Activated CD8-positive, alpha-beta memory T cell treated with anti-CD3 and anti-CD28 coated beads, Interleukin-2, amount 10 ng/mL, durations not matched to agents 7 days and 5 days (primary cell): ENCODE measurements around the gene CFB. TPM values are rescaled to one million over a fixed set of nuclear protein-coding genes. Genes with fewer than 3 reads are reported as not detected.
"Not testable (repeated sequence)": the region's sequence is repeated elsewhere in the genome, so short reads cannot be mapped to it uniquely, and the experiment has no call there.

Experiments
- ATAC-seq: fragments of 150-1000 bp; cut with Tn5 transposase; one replicate; pipeline ENCODE4 v1.10.0; 2021; ENCODE audit warnings: moderate library complexity
- CTCF ChIA-PET: fragments of 350-600 bp; sonication (Branson Sonifier 250); formaldehyde crosslinking; loops from one replicate; lab custom pipeline; 2021; ENCODE audit warnings: antibody characterized with exemption; lab: Charles Lee
- DNase-seq: peaks from one replicate; pipeline ENCODE4 v3.0.0-alpha.2; 2020
- H3K27ac Mint-ChIP-seq: one replicate; pipeline ENCODE4 v1.8.0; 2021; ENCODE audit warnings: mild to moderate bottlenecking, mixed read lengths
- H3K27me3 Mint-ChIP-seq: one replicate; pipeline ENCODE4 v1.8.0; 2021; ENCODE audit warnings: mixed read lengths
- H3K36me3 Mint-ChIP-seq: one replicate; pipeline ENCODE4 v1.8.0; 2021; ENCODE audit warnings: mild to moderate bottlenecking, mixed read lengths
- H3K4me1 Mint-ChIP-seq: one replicate; pipeline ENCODE4 v1.8.0; 2021; ENCODE audit warnings: mixed read lengths
- H3K4me3 Mint-ChIP-seq: one replicate; pipeline ENCODE4 v1.8.0; 2021; ENCODE audit warnings: mild to moderate bottlenecking, moderate library complexity, mixed read lengths
- H3K9me3 Mint-ChIP-seq: one replicate; pipeline ENCODE4 v1.8.0; 2022; ENCODE audit warnings: low read depth, mixed read lengths
- total RNA-seq, 2 experiments: library from RNA; stranded (reverse); gene quantifications; one replicate each; pipeline ENCODE4 v1.2.3, GENCODE V29; 2021

CFB gene
- total RNA-seq, 2 experiments from 2014 or later, result 0.12 TPM; not detected in 1

DNA sequence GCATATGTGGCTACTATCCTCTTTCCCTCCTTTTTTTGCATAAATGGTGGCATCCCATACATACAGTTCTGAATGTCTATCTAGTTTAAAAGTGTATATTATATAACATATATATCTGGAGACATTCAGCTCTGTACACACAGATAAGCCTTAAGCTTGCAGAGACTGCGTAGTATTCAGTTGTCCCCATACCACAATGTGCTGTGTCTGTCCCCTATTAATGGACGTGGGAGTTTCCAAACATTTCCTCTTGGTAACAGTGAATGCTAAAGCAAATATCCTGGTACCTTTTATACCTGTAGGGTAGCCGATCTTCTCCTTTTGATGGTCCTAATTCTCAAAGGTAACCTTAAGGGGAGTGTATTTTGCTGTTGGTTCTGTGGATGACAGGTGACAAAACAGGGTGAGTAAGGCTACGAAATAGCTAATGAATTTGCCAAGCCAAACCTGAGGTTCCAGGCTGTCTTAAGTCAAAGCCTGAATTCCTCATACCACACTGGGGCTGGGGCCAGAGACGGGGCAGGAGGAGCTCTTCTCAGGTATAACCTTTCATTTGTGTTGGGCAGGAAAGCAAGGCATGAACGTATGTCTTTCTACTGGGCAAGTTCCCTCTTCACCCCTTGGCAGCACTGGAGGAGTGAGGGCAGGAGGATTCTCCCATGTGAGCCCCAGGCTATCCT, 26.1 kb upstream of the CFB start:
- DNase-seq (no peak), ATAC-seq (no peak)
- Mint-ChIP-seq H3K4me1 (no peaks in the 10 kb centered on the region), H3K27me3 (no peaks in the 10 kb centered on the region), H3K36me3 (no peaks in the 10 kb centered on the region), H3K9me3 (no peaks in the 10 kb centered on the region), H3K4me3 (no peak overlapping the region), H3K27ac (no peak overlapping the region)
- CTCF ChIA-PET, result interaction anchor here (1.6 kb wide), 1 partner anchor 32 kb away, joined by 6 read pairs; no protein-coding TSS in a partner anchor

DNA sequence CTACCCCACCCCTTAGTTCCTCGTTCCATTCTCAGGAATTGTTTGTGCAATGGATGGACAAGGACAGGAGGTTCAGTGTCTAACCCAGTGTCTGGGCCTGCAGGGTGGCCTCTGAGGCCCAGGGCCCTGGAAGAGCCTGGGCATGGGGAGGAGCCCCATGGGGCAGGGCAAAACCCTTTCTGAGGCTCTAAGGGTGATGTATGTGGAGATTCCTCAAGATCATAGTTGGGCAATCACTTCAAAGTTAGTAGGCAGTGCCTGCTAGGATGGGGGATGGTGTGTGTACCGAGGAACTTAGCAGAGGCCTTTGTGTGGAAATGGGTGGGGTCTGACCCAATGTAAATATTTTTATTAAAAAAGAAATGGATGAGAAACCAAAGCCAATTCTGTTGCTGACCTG, 25.1 kb upstream of the CFB start:
- DNase-seq, result no peak
- CTCF ChIA-PET, result interaction anchor here (0.9 kb wide), 1 partner anchor 130 kb away, joined by 3 read pairs; no protein-coding TSS in a partner anchor

DNA sequence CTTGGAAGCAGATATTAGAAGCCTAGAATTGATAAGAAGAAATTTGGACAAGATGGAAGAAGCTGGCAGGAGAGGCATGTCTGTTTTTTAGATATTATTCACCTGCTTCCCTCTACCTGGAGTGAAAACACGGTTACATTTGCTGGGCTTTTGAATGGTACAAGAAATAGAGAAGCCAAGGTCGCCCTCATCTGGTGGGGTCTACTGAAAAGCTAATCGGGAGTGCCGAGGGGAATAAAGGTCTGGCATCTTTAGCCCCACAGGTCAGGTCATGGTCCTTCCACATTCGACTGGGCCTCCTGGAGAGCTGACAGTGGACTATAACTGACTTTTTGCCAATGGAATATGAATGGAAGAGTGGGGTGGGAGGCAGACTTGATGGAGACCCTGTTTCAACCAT, 23.0 kb upstream of the CFB start:
- Mint-ChIP-seq H3K36me3 (no peaks in the 10 kb centered on the region), H3K27ac (no peak overlapping the region), H3K27me3 (peaks cover 5% of the 10 kb centered on the region), H3K4me1 (no peaks in the 10 kb centered on the region), H3K9me3 (no peaks in the 10 kb centered on the region), H3K4me3 (no peak overlapping the region)
- DNase-seq (no peak), ATAC-seq (no peak)
- CTCF ChIA-PET, result interaction anchor here (0.6 to 1.8 kb wide), 9 partner anchors 14 to 270 kb away, joined by 3 to 4 read pairs (median 3); no protein-coding TSS in a partner anchor

More for the DNA sequence above, 25.1 kb upstream of the CFB start:
- Mint-ChIP-seq H3K9me3 (no peaks in the 10 kb centered on the region), H3K4me1 (no peaks in the 10 kb centered on the region), H3K27ac (no peak overlapping the region), H3K4me3 (no peak overlapping the region), H3K27me3 (no peaks in the 10 kb centered on the region), H3K36me3 (no peaks in the 10 kb centered on the region)
- ATAC-seq, result no peak

DNA sequence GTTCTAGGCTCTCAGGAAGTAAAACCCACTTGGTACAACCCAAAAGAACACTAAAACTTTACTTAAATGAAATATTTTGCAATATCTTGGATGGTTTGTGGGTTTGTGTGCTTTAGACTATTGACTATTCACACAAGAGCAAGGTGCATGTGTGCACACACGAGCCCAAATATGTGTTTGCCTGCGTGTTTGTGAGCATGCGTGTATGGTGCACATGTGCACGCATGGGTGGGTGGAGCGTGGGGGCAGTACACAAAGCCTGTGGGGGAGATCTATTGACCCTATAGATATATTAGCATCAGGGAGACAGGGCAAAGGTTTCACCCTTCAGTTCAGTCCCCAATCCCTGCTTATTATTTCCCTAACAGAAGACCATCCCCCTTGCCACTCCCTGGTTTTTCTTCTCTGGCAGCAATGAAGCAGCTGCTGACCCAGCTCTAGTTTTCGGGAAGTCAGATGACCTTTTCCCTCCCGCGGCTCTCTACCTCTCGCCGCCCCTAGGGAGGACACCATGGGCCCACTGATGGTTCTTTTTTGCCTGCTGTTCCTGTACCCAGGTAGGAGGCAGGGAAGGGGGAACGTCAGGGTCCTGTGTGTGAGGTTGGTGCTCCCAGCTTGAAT, 18.5 kb upstream of the CFB start, which contains the start of gene C2:
Gene C2, plus strand, starts transcription at position 476 of the 621 bp plus-strand sequence. Its CDS starts 36 bp downstream, at position 512.
- Mint-ChIP-seq H3K36me3 (no peaks in the 10 kb centered on the region), H3K9me3 (no peaks in the 10 kb centered on the region), H3K4me3 (no peak within 1 kb of the TSS), H3K4me1 (no peaks in the 10 kb centered on the region), H3K27me3 (peaks cover 5% of the 10 kb centered on the region), H3K27ac (no peak within 1 kb of the TSS)
- CTCF ChIA-PET, result no interaction called here
- ATAC-seq, result no peak
- DNase-seq, result no peak

DNA sequence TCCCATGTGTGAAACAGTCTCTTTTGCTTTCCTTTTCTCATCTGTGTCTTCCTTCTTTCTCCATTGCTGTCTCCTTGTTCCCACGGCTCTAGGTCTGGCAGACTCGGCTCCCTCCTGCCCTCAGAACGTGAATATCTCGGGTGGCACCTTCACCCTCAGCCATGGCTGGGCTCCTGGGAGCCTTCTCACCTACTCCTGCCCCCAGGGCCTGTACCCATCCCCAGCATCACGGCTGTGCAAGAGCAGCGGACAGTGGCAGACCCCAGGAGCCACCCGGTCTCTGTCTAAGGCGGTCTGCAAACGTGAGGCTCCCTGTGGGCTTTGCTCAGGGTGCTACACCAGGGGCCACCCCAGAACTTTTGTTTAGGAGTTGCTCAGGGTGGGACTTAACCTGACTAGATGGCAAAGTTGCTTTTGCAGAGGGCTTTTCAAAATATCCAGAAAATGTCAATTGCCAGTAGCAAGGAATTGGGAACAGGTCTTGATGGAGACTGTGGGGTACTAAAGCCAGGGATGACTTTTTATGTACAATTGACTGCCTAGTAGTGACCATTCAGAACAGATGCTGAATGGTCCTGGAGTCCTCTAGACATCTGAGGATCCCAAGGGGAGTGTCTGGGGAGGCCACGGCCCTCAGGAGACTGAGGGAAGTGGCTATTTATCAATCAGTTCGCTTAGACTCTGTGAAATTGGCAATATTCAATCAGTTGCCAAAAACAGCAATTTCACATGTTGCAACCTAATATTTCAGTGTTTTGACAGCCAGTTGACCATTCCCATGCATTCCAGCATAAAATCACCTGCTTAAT, 17.8 kb upstream of the CFB start:
- CTCF ChIA-PET, result no interaction called here
- H3K36me3 Mint-ChIP-seq, result no peaks in the 10 kb centered on the region
- H3K4me3 Mint-ChIP-seq, result no peak overlapping the region
- no peaks in the 10 kb centered on the region for H3K9me3 Mint-ChIP-seq
- peaks cover 5% of the 10 kb centered on the region for H3K27me3 Mint-ChIP-seq
- no peak overlapping the region for H3K27ac Mint-ChIP-seq
- ATAC-seq (no peak), DNase-seq (no peak)
- no peaks in the 10 kb centered on the region for H3K4me1 Mint-ChIP-seq

DNA sequence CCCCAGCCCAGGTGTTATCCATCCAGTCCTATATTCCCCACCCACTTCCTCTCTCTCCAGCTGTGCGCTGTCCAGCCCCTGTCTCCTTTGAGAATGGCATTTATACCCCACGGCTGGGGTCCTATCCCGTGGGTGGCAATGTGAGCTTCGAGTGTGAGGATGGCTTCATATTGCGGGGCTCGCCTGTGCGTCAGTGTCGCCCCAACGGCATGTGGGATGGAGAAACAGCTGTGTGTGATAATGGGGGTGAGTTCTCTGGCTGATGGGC, 17.3 kb upstream of the CFB start:
- Mint-ChIP-seq H3K9me3 (no peaks in the 10 kb centered on the region), H3K36me3 (no peaks in the 10 kb centered on the region), H3K4me3 (no peak overlapping the region), H3K27me3 (peaks cover 5% of the 10 kb centered on the region), H3K27ac (no peak overlapping the region), H3K4me1 (no peaks in the 10 kb centered on the region)
- DNase-seq, result no peak
- CTCF ChIA-PET, result no interaction called here
- no peak for ATAC-seq

DNA sequence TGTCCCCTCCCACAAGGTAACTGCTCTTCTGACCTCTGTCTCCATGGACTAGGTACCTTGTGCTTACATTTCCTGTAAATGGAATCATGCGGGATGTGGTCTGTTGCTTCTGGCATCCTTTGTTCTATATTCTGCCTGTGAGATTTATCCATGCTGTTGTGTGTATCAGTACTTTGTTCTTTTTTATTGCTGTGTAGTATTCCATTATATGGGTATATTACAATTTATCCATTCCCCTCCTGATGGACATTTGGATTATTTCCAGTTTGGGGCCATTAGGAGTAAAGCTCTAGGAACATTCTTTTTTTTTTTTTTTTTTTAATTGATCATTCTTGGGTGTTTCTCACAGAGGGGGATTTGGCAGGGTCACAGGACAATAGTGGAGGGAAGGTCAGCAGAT, 14.9 kb upstream of the CFB start:
- no peaks in the 10 kb centered on the region for H3K9me3 Mint-ChIP-seq
- no peaks in the 10 kb centered on the region for H3K4me1 Mint-ChIP-seq
- H3K4me3 Mint-ChIP-seq, result no peak overlapping the region
- H3K27me3 Mint-ChIP-seq, result peaks cover 9% of the 10 kb centered on the region
- H3K27ac Mint-ChIP-seq, result no peak overlapping the region
- ATAC-seq (no peak), DNase-seq (no peak)
- CTCF ChIA-PET, result interaction anchor here (0.6 to 0.7 kb wide), 2 partner anchors 15 to 49 kb away, joined by 3 read pairs; partner anchors contain the start of gene CFB
- no peaks in the 10 kb centered on the region for H3K36me3 Mint-ChIP-seq

DNA sequence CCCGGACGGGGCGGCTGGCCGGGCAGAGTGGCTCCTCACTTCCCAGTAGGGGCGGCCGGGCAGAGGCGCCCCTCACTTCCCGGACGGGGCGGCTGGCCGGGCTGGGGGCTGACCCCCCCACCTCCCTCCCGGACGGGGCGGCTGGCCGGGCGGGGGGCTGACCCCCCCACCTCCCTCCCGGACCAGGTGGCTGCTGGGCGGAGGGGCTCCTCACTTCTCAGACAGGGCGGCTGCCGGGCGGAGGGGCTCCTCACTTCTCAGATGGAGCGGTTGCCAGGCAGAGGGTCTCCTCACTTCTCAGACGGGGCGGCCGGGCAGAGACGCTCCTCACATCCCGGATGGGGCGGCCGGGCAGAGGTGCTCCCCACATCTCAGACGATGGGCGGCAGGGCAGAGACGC, 13.8 kb upstream of the CFB start:
- H3K4me1 Mint-ChIP-seq, H3K27ac Mint-ChIP-seq, CTCF ChIA-PET, ATAC-seq, H3K27me3 Mint-ChIP-seq, H3K36me3 Mint-ChIP-seq, H3K4me3 Mint-ChIP-seq, H3K9me3 Mint-ChIP-seq, DNase-seq: not testable (repeated sequence)

DNA sequence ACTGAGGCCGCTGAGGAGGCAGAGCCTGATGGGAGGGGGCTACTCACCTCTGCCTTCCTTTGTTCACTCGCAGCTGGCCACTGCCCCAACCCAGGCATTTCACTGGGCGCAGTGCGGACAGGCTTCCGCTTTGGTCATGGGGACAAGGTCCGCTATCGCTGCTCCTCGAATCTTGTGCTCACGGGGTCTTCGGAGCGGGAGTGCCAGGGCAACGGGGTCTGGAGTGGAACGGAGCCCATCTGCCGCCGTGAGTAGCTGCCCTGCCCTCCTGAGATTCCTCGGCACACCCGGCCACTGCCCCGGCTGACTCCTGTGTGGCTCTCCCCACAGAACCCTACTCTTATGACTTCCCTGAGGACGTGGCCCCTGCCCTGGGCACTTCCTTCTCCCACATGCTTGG, 12.4 kb upstream of the CFB start:
- Mint-ChIP-seq H3K27me3 (peaks cover 4% of the 10 kb centered on the region), H3K36me3 (no peaks in the 10 kb centered on the region), H3K9me3 (no peaks in the 10 kb centered on the region), H3K4me1 (no peaks in the 10 kb centered on the region), H3K27ac (no peak overlapping the region), H3K4me3 (no peak overlapping the region)
- CTCF ChIA-PET, result no interaction called here
- ATAC-seq (no peak), DNase-seq (no peak)

DNA sequence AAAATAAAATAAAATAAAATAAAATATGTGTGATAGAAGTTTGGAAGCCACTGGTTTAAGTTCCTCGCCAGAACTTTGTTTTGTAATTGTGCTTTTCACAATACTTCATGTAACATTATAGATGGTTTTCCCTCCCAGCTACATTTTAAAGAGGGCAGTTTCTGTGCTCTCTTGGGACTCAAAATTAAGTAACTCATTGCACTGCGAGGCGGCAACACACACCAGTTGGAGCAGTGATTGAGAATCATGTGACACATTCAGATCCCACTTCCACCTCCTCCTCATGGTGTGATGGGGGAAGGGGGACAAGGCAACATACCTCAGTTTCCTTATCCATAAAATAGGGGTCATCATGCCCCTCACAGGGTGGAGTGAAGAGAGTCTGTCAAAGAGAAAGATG, 10.9 kb upstream of the CFB start:
- H3K4me1 Mint-ChIP-seq, result no peaks in the 10 kb centered on the region
- no peak overlapping the region for H3K4me3 Mint-ChIP-seq
- peaks cover 4% of the 10 kb centered on the region for H3K27me3 Mint-ChIP-seq
- ATAC-seq (no peak), DNase-seq (no peak)
- CTCF ChIA-PET, result no interaction called here
- H3K9me3 Mint-ChIP-seq, result no peaks in the 10 kb centered on the region
- H3K27ac Mint-ChIP-seq, result no peak overlapping the region
- no peaks in the 10 kb centered on the region for H3K36me3 Mint-ChIP-seq

DNA sequence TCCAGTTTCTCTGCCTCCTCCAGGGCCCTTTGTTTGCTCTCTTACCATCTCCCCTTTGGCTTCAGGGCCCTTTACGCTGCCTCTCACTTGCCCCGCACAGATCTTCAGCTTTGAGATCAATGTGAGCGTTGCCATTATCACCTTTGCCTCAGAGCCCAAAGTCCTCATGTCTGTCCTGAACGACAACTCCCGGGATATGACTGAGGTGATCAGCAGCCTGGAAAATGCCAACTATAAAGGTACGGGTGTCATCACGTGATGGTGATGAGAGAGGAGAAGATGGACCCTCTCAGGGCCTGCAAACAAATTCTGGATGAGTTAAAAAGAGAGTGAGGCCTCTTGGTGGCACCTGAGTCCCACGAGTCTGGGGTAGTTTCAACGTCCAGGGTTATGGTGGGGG, 10.1 kb upstream of the CFB start:
- Mint-ChIP-seq H3K4me1 (no peaks in the 10 kb centered on the region), H3K36me3 (no peaks in the 10 kb centered on the region), H3K4me3 (no peak overlapping the region), H3K27ac (no peak overlapping the region), H3K27me3 (peaks cover 10% of the 10 kb centered on the region), H3K9me3 (no peaks in the 10 kb centered on the region)
- ATAC-seq (no peak), DNase-seq (no peak)
- CTCF ChIA-PET, result no interaction called here

DNA sequence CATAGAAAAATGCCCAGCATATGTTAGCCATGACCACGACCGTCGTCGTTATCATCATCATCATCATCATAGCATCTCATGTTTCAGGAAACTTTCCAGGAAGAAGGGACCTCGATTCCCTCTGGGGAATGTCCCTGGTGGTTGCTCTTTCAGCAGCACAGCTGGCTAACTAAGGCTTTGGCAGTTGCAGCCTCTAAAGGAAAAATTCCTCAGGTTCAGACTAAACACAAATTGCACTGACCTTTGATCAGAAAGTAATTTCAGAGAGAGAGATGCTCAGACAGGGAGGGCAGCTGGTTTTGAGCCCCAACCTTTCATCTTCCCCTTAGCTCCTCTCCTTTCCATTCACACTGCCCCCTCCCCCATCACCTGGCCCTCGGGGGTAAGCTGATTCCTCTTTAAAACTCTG, 5.6 kb upstream of the CFB start:
- ATAC-seq (no peak), DNase-seq (no peak)
- CTCF ChIA-PET, result interaction anchor here (3.2 kb wide), 1 partner anchor 12 kb away, joined by 12 read pairs; no protein-coding TSS in a partner anchor
- Mint-ChIP-seq H3K4me3 (no peak overlapping the region), H3K27ac (no peak overlapping the region), H3K36me3 (no peaks in the 10 kb centered on the region), H3K4me1 (peaks cover under 1% of the 10 kb centered on the region), H3K27me3 (peaks cover 25% of the 10 kb centered on the region), H3K9me3 (no peaks in the 10 kb centered on the region)

DNA sequence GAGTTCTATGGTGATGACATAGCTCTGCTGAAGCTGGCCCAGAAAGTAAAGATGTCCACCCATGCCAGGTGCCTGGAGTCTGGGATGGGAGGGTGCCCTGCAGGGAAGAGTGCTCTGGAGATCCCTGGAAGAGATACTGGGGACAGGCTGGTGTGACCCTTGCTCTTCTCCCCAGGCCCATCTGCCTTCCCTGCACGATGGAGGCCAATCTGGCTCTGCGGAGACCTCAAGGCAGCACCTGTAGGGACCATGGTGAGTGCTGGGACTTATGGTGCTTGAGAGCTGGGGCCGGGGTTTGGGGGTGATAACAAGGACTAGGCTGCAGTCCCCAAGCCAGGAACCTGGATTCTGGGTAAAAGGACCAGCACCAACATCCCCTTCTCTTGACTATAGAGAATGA, 2.2 kb upstream of the CFB start:
- no peak for DNase-seq
- ATAC-seq, result no peak
- no peaks in the 10 kb centered on the region for H3K9me3 Mint-ChIP-seq
- peaks cover 28% of the 10 kb centered on the region for H3K27me3 Mint-ChIP-seq
- no peak overlapping the region for H3K27ac Mint-ChIP-seq
- no peaks in the 10 kb centered on the region for H3K36me3 Mint-ChIP-seq
- peaks cover 4% of the 10 kb centered on the region for H3K4me1 Mint-ChIP-seq
- CTCF ChIA-PET, result no interaction called here
- no peak overlapping the region for H3K4me3 Mint-ChIP-seq
